Measurements from ENCODE around the gene HOXD3. TPM values are rescaled to one million over a fixed set of nuclear protein-coding genes. Genes with fewer than 3 reads are reported as not detected.

The HOXD3 gene
- total RNA-seq, 6 donors from 2014 or later = 0.49 to 0.57 (median 0.49) TPM; not detected in 3

DNA sequence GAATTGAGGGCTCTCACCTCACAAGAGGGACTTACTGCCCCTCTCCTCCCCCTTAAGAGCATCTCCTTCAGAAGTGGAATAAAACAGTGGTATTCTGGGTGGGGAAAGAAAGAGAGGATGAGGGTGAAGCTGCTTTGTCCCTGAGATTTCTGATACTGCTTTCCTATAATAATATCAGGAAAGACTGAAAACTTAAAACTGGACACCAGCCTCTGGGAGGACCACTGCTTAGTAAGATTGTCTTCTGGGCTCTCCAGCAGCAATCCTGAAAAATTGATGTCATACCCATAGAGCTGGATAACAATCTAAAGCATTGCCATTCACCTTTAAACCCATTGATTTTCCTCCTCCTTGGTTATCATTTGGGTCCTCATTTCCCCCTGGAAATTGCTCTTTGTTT is 10.5 kb upstream of the HOXD3 start:
- Histone ChIP-seq H3K36me3 (no peaks in the 10 kb centered on the region), H3K27ac (no peak overlapping the region), H3K4me3 (no peak overlapping the region), H3K9me3 (no peaks in the 10 kb centered on the region), H3K27me3 (peaks cover 0 to 61% (median 30%) of the 10 kb centered on the region in 4 donors), H3K4me1 (peaks cover 0 to 23% (median 1%) of the 10 kb centered on the region in 4 donors)
- no peak for DNase-seq
- no peak for ATAC-seq (ENCODE audit: low FRiP score in 2 of 2)
- TF ChIP-seq POLR2AphosphoS5 (IDR thresholded peaks at IDR 0.05) (no peak), POLR2A (IDR thresholded peaks at IDR 0.05) (no peak), EP300 (IDR thresholded peaks at IDR 0.05) (no peak)
- TF ChIP-seq, protein P1, sequence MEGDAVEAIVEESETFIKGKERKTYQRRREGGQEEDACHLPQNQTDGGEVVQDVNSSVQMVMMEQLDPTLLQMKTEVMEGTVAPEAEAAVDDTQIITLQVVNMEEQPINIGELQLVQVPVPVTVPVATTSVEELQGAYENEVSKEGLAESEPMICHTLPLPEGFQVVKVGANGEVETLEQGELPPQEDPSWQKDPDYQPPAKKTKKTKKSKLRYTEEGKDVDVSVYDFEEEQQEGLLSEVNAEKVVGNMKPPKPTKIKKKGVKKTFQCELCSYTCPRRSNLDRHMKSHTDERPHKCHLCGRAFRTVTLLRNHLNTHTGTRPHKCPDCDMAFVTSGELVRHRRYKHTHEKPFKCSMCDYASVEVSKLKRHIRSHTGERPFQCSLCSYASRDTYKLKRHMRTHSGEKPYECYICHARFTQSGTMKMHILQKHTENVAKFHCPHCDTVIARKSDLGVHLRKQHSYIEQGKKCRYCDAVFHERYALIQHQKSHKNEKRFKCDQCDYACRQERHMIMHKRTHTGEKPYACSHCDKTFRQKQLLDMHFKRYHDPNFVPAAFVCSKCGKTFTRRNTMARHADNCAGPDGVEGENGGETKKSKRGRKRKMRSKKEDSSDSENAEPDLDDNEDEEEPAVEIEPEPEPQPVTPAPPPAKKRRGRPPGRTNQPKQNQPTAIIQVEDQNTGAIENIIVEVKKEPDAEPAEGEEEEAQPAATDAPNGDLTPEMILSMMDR (IDR thresholded peaks at IDR 0.05) = no peak

DNA sequence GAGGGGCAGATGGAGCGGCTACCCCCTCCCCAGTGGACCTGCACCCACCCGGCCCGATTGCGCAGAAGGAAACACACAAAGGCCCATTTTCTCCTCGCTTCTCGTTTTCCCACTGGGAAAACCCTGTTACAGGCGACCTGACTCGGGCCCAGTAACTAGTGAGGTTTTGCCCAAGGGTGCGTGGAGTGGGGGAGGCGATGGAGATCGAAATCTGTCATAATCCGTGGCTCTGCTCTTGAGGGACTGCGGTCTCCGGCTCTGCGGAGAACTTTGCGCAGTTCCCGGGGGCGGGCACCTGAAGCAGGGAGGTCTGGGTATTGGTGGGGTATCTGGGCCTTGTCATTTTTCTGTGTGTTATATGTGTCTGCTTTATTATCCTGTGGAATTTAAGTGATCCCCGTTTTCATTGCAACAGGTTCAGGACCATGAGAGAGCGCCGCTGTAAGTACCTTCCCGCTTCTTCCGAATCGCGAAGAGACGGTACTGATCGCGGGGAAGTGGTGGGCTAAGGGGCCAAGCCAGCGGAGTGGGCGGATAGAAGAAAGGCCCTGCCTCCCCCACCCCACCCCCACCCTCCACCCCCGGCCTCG is 9.8 kb upstream of the HOXD3 start:
- no peak for TF ChIP-seq POLR2AphosphoS5 (IDR thresholded peaks at IDR 0.05)
- TF ChIP-seq POLR2A (IDR thresholded peaks at IDR 0.05) = no peak
- TF ChIP-seq, protein P1 (IDR thresholded peaks at IDR 0.05) = no peak
- no peak for TF ChIP-seq EP300 (IDR thresholded peaks at IDR 0.05)
- no peaks in the 10 kb centered on the region for H3K36me3 ChIP-seq
- H3K4me3 ChIP-seq = no peak overlapping the region
- H3K27me3 ChIP-seq = peaks cover 0 to 64% (median 35%) of the 10 kb centered on the region in 4 donors
- DNase-seq (no peak), ATAC-seq (ENCODE audit: low FRiP score in 2 of 2) (no peak)
- WGBS, 2 donors = 16 to 17% methylated on average over 27 to 32 of the region's 32 CpGs
- H3K4me1 ChIP-seq = peaks cover 0 to 30% (median 4%) of the 10 kb centered on the region in 4 donors
- H3K27ac ChIP-seq = no peak overlapping the region
- H3K9me3 ChIP-seq = no peaks in the 10 kb centered on the region

DNA sequence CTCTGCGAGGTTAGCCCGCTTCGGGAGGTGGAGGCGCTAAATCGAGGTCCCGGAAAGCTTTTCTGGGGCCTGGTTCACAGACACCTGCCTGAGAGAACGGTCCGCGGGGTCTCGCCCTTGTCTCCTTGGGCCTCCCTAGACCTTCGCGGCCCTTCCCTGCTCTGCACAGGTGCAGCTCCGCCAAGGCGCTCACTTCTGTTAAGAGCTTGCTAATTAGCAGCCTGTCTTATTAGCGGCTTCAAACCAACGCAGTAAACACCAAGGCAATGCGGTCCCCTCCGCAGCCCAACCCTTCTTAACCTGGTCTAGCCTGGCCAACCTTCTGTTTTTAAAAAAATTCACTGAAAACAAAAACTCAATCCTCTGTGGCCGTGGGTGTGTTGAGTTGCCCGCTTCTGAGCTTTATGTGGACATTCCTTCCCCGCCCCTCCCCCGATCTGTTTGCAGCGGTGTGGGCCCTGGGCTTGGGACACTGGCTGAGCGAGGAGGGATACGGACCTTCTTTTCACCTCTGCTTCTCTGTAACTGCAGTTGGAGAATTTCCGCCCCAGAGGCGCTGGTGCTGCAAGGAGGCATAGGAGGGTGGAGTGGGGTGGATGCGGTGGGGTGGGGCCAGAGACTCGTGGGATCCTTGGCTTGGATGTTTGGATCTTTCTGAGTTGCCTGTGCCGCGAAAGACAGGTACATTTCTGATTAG is 9.2 kb upstream of the HOXD3 start:
- no peak for ATAC-seq (ENCODE audit: low FRiP score in 2 of 2)
- no peaks in the 10 kb centered on the region for H3K9me3 ChIP-seq
- H3K27ac ChIP-seq = no peak overlapping the region
- H3K4me3 ChIP-seq = no peak overlapping the region
- H3K27me3 ChIP-seq = peaks cover 0 to 70% (median 38%) of the 10 kb centered on the region in 4 donors
- 7 to 13% methylated on average over 18 to 31 of the region's 31 CpGs for WGBS, 2 donors
- H3K36me3 ChIP-seq = no peaks in the 10 kb centered on the region
- no peak for DNase-seq
- H3K4me1 ChIP-seq = peaks cover 0 to 34% (median 7%) of the 10 kb centered on the region in 4 donors
- TF ChIP-seq POLR2AphosphoS5 (IDR thresholded peaks at IDR 0.05) (no peak), POLR2A (IDR thresholded peaks at IDR 0.05) (no peak)
- TF ChIP-seq, protein P1 (IDR thresholded peaks at IDR 0.05) = no peak

DNA sequence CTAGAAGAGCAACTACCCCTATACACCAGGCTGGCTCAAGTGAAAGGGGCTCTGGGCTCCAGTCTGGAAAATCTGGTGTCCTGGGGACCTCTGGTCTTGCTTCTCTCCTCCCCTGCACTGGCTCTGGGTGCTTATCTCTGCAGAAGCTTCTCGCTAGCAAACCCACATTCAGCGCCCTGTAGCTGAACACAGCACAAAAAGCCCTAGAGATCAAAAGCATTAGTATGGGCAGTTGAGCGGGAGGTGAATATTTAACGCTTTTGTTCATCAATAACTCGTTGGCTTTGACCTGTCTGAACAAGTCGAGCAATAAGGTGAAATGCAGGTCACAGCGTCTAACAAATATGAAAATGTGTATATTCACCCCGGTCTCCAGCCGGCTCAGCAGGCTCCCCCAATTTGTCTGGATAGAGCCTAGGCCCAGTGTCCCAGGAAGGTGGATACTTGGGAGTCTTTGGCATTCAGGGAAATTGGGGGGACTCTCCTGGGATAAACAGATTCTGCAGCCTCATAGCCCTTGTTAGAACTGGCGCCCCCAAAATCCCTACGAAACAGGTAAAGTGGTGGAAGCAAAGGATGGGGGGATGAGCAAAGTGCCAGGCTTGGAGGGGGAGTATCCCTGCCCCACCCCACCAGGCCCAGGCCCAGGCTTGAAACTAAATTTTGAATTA is 8.2 kb upstream of the HOXD3 start:
- Histone ChIP-seq H3K36me3 (no peaks in the 10 kb centered on the region), H3K27me3 (peaks cover 0 to 72% (median 36%) of the 10 kb centered on the region in 4 donors), H3K27ac (no peak overlapping the region), H3K9me3 (no peaks in the 10 kb centered on the region), H3K4me3 (no peak overlapping the region), H3K4me1 (peaks cover 0 to 34% (median 7%) of the 10 kb centered on the region in 4 donors)
- no peak for ATAC-seq (ENCODE audit: low FRiP score in 2 of 2)
- WGBS, 2 donors = 23% methylated on average over 11 of the region's 11 CpGs
- TF ChIP-seq POLR2A (IDR thresholded peaks at IDR 0.05) (no peak), EP300 (IDR thresholded peaks at IDR 0.05) (no peak), POLR2AphosphoS5 (IDR thresholded peaks at IDR 0.05) (no peak)
- TF ChIP-seq, protein P1 (IDR thresholded peaks at IDR 0.05) = no peak
- no peak for DNase-seq

All from upper lobe of left lung (tissue), 6 donors.